ENCODE results near the gene ELP1.
"Not testable (repeated sequence)": the region's sequence is repeated elsewhere in the genome, so short reads cannot be mapped to it uniquely, and the experiment has no call there.

The ELP1 gene

GRCh38 chr9:108933718-108934322, at the start of gene ELP1:
Gene ELP1 (minus strand): TSS chr9:108934124. CDS start chr9:108931146, 2,978 bp downstream.
- DNase-seq (ENCODE audit: low read depth): peak; percentile 89

GRCh38 chr9:108980893-108981292, 47.0 kb upstream of the ELP1 start:
- DNase-seq (ENCODE audit: low read depth): no peak

GRCh38 chr9:108978205-108978604, 44.3 kb upstream of the ELP1 start:
- DNase-seq (ENCODE audit: low read depth): no peak

- no peak for DNase-seq (ENCODE audit: low read depth)
Observed at GRCh38 chr9:108973895-108974294, 40.0 kb upstream of the ELP1 start.

- no peak for DNase-seq (ENCODE audit: low read depth)
Observed at GRCh38 chr9:108972626-108973209, 38.8 kb upstream of the ELP1 start.

GRCh38 chr9:108972186-108972585, 38.3 kb upstream of the ELP1 start:
- no peak for DNase-seq (ENCODE audit: low read depth)

- DNase-seq (ENCODE audit: low read depth): not testable (repeated sequence)
Observed at GRCh38 chr9:108971392-108971791, 37.5 kb upstream of the ELP1 start.

GRCh38 chr9:108967916-108968315, 34.0 kb upstream of the ELP1 start:
- no peak for DNase-seq (ENCODE audit: low read depth)

- DNase-seq (ENCODE audit: low read depth): no peak
Observed at GRCh38 chr9:108963459-108964143, 29.7 kb upstream of the ELP1 start.

GRCh38 chr9:108961151-108961550, 27.2 kb upstream of the ELP1 start:
- DNase-seq (ENCODE audit: low read depth): no peak

- DNase-seq (ENCODE audit: low read depth): no peak
Observed at GRCh38 chr9:108960331-108960730, 26.4 kb upstream of the ELP1 start.

- DNase-seq (ENCODE audit: low read depth): no peak
Observed at GRCh38 chr9:108956631-108957026, 22.7 kb upstream of the ELP1 start.

GRCh38 chr9:108956022-108956630, 22.2 kb upstream of the ELP1 start:
- DNase-seq (ENCODE audit: low read depth): no peak

- no peak for DNase-seq (ENCODE audit: low read depth)
Observed at GRCh38 chr9:108953983-108954574, 20.2 kb upstream of the ELP1 start.

GRCh38 chr9:108951578-108951977, 17.7 kb upstream of the ELP1 start:
- DNase-seq (ENCODE audit: low read depth): no peak

GRCh38 chr9:108950168-108950567, 16.2 kb upstream of the ELP1 start:
- DNase-seq (ENCODE audit: low read depth): no peak

GRCh38 chr9:108939975-108940374, 6.1 kb upstream of the ELP1 start:
- no peak for DNase-seq (ENCODE audit: low read depth)

- no peak for DNase-seq (ENCODE audit: low read depth)
Observed at GRCh38 chr9:108937561-108938305, 3.8 kb upstream of the ELP1 start.

- peak; percentile 67 for DNase-seq (ENCODE audit: low read depth)
Observed at GRCh38 chr9:108934323-108934893, 484 bp upstream of the ELP1 start, which contains the start of gene ABITRAM. Gene ABITRAM (plus strand): TSS chr9:108934400. CDS start chr9:108934487, 87 bp downstream.

- DNase-seq (ENCODE audit: low read depth): no peak
Observed at GRCh38 chr9:108933231-108933717, 650 bp downstream of the ELP1 start.

GRCh38 chr9:108928386-108928785, 5.5 kb downstream of the ELP1 start:
- DNase-seq (ENCODE audit: low read depth): no peak
